Stimulated activated CD8-positive, alpha-beta memory T cell treated with anti-CD3 and anti-CD28 coated beads, Interleukin-7, amount 100 ng/mL, for 1 hour (primary cell): ENCODE measurements around the gene PNMA8B.
"Not testable (repeated sequence)": the region's sequence is repeated elsewhere in the genome, so short reads cannot be mapped to it uniquely, and the experiment has no call there.

Experiments used
- DNase-seq, 2 donors: peaks; one replicate each; pipeline ENCODE4 v3.0.0-alpha.2; 2020; ENCODE audit warnings: low read depth in 2 of 2

Gene PNMA8B

GRCh38 chr19:46495786-46496099, at the start of gene PNMA8B:
PNMA8B (minus strand) TSS chr19:46495867; CDS start chr19:46495465, 402 bp downstream.
- DNase-seq: no peak

DNA sequence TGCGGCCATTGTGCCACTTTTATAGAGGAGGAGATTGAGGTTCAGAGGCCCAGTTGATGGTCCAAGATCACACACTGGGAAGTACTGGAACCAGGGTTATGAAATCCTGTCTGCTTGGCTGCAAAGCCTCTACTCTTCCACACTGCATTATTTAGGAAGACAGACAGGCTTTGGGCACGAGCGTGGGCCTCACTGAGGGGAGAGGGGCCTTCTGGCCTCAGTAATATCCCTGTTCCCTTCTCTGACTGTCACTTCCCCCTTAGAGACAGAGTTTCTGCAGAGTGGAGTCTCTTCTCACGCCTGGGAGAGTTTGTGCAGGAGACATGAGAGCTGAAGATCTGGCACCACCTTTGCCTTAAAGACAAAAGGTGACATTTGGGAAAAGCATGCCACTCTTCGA, 49.0 kb upstream of the PNMA8B start:
- DNase-seq: no peak

- DNase-seq: peak; percentile 61 to 73
Measured at GRCh38 chr19:46542428-46543230, 47.0 kb upstream of the PNMA8B start.

- DNase-seq: peak; percentile 39 to 47
Measured at GRCh38 chr19:46537136-46538097, 41.8 kb upstream of the PNMA8B start.

DNA sequence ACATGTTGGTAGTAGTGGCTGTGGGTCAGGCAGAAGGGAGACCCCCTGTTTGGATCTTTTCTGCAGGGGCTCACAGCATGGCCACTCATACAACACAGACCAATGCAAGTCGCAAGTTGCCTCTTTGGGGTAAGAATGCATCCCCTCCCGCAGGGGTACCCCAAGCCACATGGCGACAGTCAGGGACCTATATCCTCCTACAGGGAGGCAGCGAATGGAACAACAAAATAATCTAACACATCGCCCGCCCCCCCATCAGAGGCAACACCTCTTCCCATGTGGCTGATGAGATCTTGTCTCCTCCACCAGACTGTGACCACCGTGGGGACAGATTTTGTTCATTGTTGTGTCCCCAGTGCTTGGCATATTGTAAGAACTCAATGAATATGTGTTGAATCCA, 40.7 kb upstream of the PNMA8B start:
- DNase-seq: no peak

DNA sequence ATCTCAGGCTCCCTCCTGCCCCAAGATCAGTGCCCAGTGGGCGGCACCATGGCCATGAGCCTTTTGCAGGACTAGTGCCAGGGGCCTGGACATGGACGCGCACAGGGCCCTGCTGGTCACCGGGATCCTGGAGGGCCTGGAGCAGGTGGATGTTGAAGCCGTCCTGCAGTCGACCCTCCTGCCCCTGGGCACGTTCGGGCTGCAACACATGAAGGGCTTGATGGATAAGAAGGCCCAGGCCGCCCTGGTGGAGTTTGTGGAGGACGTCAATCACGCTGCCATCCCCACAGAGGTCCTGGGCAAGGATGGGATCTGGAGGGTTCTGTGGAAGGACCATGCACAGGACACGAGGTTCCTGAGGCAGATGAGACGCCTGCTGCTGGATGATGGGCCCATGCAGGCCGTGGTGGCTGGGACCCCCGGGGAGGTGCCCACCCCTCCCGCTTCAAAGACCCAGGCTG, 38.0 kb upstream of the PNMA8B start:
- no peak for DNase-seq

DNA sequence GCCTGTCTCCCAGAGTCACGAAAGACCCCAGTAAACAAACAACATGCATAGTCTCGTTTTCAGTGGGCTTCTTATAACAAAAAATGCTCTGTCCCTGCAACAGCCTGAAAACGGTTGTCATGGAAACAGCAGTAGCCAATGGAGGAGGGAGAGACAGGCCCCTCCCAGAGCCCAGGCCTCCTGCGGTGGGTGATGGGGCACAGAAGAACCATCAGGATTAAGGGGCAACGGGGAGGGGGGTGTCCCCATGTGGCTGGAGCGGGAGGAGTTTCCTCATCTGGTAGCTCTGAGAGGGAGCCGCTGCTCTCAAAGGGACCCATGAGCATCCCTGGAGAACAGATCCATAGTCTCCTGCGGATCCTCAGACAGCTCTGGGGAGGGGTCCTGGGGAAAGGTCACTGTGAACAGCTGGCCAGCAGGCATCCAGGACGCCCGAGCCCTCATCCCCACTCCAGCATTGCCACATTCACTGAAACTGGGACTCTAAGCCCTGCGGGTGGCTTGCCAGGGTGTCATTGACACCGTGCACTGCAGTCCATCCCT, 37.5 kb upstream of the PNMA8B start:
- no peak for DNase-seq

GRCh38 chr19:46530636-46531035, 35.0 kb upstream of the PNMA8B start:
- no peak for DNase-seq

DNA sequence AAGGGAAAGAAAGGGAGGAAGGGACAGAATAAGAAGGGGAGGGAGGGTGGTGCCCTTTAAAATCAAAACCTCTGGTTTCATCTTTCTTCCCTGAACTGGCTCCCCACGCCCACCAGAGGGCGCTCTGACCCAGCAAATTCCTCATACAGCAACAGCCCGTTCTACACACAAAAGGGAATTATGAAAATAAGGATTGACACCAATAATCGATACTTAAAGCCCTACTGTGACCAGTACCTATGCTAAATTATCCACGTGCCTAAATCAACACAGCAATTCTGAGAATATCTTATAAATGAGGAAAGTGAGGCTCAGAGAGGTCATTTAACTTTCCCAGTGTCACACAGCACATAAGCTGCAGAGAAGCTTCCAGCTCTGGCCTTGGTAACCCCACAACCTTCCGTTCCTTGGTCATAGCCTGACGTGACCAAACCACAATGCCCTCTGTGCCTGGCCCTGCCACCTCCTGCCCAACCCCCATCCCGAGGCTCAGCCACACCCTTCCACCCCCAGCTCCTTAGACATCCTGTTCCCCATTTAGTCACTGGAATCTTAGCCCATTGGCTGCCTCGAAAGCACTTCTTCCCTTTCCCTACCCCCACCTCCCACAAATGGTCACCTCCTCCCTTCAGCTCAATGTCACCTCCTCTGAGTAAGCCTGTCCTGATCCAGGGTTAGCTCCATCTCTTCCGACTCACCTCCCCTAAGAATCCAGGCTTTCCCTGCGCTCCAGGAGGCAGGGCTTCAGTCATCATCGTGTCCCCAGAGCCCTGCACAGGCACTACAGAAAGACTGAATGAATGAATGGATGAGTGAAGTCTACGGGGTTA, 34.2 kb upstream of the PNMA8B start:
- peak; percentile 37 to 60 for DNase-seq

DNA sequence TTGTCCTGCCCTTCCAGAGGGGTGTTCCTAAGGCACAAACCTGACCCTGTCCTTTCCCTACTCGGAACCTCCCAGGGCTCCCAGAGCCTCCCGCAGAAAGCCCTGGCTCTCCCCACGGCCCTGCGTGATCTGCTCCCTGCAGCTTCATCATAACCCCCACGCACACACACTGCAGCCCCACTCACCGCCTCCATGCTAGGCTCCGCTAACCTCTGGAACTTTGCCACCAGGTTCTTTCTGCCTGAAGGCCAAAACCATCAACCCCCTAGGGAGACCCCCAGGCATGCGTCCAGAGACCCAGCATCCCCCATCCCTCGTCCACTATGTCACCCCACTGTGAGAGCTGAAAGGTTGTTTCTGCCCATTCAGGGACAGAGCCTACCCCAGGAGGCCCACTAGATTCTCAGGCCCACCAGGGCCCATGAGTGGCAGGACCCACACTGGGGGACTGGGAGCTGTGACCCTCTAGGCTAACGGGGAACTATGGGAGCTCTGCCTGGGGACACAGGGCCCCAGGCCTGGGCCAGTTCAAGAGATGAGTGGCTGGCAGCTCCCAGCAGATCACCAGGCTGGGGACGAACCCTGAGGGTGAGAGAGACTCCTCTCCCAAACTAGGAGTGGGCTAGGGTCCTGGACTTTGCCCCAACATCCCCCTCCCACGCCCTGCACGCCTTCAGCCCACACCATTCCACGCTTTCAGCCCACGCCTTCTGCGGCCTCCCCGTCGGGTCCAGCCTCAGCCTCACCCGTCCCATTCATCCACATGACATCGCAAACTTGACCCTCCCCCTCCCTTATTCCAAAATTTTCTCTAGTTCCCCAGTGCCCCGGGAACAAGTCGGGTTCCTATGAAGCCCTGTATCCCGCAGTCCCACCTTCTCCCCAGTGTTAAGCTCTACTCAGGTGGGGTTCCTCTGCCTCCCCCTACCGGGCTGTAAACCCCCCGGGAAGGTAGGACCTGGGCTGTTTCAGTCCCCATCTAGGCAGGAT, 33.2 kb upstream of the PNMA8B start:
- DNase-seq: no peak

DNA sequence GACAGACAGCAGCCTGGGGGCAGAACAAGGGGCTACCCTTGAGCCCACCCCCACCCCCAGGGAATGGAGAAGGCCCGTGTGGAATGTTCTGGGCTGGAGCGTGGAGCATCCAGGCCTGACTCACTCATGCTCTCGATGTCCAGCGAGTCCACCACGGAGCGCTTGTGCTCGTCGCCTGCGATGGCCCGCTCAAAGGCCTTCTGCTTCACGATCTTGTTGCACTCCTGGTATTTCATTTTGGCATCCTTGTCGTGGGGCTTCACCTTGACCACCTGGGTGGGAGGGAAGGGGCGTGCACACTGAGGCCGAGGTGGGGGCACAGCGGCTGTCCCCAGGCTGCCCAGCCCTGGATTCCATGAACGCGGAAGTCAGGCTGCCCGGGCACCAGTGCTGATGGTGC, 31.1 kb upstream of the PNMA8B start:
- DNase-seq: not testable (repeated sequence)

DNA sequence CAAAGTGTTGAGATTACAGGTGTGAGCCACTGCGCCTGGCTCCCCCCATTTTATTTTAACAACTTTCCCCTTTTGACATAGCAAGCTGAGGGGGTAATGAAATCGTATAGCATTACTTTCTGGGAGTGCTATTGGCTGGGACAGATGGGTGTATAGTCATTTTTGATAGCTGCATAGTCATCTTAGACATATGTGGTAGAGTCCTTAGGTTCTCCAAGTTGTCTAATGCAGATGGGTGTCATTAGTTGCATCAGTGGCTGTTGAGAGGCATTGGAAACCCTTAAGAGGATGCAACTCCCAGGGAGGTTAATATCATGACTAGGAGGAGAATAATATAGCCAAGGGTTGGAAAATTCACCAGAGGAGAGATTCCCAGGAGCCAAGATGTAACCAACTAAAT, 28.6 kb upstream of the PNMA8B start:
- no peak for DNase-seq

- not testable (repeated sequence) for DNase-seq
Measured at GRCh38 chr19:46522988-46523387, 27.3 kb upstream of the PNMA8B start.

GRCh38 chr19:46521241-46521868, 25.7 kb upstream of the PNMA8B start:
- DNase-seq: no peak

- DNase-seq: no peak
Measured at GRCh38 chr19:46520616-46521015, 24.9 kb upstream of the PNMA8B start.

GRCh38 chr19:46517471-46517870, 21.8 kb upstream of the PNMA8B start:
- no peak for DNase-seq

- no peak for DNase-seq
Measured at GRCh38 chr19:46515879-46516350, 20.2 kb upstream of the PNMA8B start.

DNA sequence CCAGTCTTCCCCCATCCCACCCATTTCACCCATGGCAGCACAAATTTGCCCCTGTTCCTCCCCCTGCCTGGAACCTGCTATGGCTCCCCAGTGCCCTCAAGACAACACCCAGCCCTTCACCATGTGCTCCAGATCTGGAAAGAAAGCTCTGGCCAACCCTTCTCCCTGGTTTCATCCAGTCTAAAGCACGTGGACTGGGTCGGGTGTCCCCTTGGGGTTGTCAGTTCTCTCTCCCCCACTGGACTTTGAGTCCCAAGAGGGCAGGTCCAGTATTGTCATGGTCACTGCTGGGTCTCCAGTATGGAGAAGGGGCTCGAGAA, 19.6 kb upstream of the PNMA8B start:
- no peak for DNase-seq

DNA sequence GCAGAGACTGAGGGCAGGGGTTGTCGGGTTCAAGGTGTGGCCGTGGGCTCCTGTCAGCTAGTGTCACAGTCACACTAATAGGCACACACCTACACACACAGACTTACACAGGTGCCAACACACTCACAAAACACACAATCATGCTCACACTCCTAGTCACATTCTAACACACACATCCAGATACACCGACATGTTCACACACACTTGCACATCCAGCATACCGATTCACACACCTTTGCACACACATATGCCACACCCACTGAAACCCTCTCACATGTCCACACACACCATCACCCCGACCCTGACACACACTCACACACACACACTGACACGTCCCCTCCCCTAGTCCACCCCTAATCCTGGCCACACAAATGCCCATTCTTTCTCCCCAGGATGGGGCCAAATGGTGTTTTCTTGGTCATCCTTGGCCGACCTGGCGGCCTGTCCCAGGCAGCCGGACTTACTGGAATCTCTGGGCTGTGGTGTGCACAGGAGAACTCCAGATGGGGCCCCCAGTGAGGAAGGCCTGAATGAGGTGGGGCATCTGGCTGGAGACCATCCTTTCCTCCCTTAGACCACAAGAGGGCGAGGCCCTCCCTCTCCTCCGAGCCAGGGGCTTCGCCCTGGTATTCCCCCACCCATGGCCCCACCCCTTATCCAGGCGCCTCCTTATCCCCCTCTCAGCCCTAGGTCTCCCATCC, 19.1 kb upstream of the PNMA8B start:
- no peak for DNase-seq
